ENCODE data around the gene NTRK1. TPM values are rescaled to one million over a fixed set of nuclear protein-coding genes. Genes with fewer than 3 reads are reported as not detected.

The NTRK1 gene
- total RNA-seq: 0.69 TPM
- long read RNA-seq, partial matches to known transcripts: 0 of 2 reads
- long read RNA-seq, other reads (novel, unspliced or antisense): 2 of 2 reads

DNA sequence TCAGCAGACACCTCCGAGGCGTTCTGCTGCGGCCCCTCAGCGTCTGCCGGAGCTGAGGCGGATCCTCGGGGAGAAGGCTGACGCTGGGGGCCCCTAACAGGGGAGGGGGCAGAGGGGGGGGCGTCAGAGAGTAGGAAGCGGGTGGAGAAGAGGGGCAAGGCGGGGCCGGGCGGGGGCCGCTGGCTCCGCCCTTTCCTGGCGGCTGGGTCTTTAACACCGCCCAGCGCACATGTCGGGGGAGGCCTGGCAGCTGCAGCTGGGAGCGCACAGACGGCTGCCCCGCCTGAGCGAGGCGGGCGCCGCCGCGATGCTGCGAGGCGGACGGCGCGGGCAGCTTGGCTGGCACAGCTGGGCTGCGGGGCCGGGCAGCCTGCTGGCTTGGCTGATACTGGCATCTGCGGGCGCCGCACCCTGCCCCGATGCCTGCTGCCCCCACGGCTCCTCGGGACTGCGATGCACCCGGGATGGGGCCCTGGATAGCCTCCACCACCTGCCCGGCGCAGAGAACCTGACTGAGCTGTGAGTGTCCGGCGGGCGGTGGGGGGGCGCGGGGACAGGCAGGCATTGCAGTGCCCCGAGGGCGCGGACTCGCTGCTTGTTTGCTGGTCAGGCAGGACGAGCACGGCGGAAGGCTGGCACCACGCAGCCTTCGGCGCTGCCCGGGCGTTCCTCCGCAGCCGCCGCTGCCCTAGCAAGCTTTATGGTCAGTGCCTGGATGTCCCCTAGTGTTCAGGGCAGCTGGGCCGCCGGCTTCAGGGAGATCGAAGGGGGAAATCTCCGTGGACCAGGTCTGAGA is at the start of gene NTRK1:
TSS of gene NTRK1 (plus strand) at position 238 of the 796 bp plus-strand sequence. CDS start at position 308, 70 bp downstream.
- DNase-seq: peak; percentile 67
- ATAC-seq: peak; percentile 52
- intact Hi-C loops (cut with micrococcal nuclease): no loop called here

DNA sequence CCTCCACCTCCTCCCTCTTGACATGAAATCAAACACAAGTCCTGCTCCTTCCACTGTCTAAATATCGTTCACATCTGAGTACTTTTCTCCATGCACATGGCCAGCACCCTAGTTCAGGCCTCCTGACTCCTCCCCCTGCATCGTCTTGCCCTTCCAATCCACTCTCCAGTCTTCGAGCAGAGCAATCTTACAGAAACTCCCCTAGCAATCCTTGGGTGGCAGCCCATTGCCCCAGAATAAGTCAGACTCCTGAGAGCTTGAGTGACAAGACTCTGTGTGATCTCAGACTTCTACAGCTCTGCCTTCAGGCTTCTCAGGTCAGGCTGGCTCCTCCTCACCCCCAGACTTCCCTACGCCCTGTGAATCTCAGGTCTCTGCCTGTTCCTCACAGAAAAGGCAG is 49.5 kb upstream of the NTRK1 start:
- intact Hi-C loops (cut with micrococcal nuclease): no loop called here
- DNase-seq (no peak), ATAC-seq (no peak)

DNA sequence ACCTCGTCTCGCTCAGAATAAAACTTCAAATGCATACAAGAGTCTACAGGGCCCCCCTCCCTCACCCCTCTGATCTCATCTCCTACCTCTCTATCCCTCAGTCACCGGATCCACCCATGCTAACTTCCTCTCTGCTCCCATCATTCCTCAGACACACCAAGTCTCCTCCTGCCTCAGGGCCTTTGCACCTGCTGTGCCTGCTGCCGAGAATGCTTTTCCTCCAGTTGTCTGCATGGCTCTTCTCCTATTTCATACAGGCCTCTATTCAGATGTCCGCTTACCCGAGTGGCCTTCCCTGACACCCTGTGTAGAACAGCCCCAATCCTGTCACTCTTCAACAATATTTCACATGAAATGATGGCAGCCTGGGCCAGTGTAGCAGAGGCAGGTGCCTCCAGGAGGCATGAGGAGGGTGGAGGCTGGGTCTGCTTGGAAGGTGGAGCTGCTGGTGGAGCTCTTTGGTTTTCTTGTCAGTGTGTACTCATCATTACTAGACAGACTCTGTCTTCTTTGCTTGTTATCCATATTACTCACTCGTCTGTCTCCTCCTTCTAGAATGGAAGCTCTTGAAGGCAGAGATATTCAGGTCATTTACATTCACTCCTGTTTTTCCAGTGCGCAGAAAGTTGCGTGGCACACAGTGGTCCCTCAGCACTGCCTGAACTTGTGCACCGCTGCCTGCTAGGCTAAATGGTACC is 48.2 kb upstream of the NTRK1 start:
- intact Hi-C loops (cut with micrococcal nuclease): no loop called here

DNA sequence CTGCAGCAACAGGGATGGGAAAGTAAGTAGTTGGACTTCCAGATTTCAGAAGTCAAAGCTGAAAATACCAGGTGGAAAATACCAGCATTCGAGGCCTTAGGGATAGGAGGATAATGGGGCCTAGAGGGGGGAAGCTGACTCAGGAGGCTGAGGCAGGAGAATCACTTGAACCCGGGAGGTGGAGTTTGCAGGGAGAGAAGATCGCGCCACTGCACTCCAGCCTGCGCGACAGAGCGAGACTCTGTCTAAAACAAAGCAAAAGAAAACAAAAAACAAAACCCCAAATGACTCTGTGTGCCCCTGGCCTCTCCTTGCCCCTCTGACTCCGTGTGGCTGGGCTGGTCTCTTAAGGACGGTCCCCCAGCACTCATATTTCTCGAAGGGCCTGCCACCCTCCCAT is 47.4 kb upstream of the NTRK1 start:
- DNase-seq (no peak), ATAC-seq (no peak)
- intact Hi-C loops (cut with micrococcal nuclease): no loop called here

More for the DNA sequence above, 48.2 kb upstream of the NTRK1 start:
- ATAC-seq: no peak
- DNase-seq: no peak

DNA sequence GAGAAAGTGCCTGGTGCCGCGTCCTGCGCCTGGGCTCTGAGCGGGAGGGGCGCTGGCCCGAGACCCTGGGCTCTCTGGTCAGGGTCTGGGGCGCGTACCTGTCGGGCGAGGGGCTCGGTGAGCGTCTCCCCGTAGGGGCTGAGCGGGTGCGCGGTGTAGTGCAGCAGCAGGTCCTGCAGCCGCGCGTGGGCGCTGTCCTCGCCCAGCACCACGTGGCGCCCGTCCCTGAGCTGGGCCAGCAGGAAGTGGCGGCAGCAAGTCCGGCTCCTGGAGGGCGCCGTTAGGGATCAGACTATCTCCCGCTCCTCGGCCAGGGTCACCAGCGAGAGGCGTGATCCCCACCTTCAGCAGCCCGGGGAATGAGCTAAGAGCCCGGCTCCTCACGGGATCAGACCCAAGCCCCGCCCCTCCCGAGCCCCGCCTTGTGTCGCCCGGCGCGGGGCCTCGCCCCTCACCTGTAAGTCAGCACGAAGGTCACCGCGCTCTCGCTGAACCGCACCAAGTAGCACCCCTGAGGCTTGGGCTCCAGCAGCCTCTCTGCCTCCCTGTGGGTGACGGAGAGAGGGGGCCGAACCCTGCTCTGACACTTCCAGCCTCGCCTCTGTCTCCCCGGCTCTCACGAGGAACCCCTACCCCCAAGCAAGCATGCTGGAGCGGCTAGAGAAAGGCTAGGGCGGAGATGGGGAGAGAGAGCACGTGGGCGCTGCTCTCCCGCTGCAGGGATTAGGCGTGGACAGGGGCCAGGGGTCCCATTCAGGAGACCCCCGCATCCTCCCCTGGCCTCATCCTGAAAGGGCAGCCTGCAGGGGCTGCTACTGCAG is 46.7 kb upstream of the NTRK1 start:
- peak; percentile 81 for DNase-seq
- ATAC-seq: peak; percentile 61
- intact Hi-C loops (cut with micrococcal nuclease): no loop called here

DNA sequence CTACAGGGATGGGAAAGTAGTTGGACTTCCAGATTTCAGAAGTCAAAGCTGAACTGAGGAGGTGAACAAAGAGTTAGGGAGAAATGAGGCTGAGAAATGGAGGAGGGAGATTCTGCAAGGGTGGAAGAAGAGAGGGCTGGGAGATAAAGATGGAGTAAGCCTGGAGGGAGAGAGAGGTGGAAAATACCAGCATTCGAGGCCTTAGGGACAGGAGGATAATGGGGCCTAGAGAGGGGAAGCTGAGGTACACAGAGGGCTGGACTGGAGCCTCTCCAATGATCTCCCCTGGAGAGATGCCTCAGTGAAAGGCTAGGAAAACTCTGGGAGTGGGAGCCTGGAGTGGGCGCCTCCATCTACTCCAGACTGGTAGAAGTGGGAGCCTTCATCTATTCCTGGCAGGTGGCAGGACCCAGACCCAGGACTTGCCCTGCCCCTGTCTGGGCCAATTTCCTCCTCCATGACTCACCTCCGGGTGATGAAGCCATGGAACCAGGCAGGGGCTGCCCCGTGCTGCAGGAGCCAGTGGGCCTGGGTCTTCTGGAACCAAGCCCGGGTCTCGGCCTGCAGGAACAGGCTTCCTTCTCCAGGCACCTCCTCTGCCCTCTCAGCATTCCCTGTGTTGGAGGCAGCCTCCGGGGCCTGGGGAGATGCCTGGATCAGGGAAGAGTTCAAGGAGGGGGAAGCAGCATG is 45.9 kb upstream of the NTRK1 start:
- peak; percentile 33 for DNase-seq
- intact Hi-C loops (cut with micrococcal nuclease): no loop called here
- no peak for ATAC-seq

DNA sequence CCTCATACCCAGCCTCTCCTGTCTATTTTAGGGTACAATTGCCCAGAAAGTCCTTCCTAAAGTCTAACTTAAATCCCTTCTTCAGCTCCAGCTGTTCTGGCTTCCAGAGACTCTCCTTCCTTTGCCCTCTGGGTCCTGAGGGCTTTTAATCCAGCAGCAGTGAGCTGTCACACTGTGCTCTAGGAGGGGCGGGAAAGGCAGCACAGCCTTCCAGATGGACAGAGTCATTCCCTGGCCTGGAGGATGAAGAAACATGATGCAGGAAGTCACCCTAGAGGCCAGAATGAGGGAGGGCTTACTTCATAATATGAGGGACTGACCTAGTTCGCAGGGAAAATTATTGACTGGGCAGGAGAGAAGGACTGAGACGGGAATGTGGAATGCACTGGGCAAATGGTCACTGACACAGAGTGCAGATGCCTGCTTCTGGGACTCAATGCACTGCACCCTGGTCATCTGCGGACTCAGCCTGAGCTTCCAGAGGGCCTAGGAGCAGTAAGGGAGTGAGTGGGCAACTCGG is 45.3 kb upstream of the NTRK1 start:
- DNase-seq (peak; percentile 68), ATAC-seq (peak; percentile 91)
- intact Hi-C loops (cut with micrococcal nuclease): no loop called here

DNA sequence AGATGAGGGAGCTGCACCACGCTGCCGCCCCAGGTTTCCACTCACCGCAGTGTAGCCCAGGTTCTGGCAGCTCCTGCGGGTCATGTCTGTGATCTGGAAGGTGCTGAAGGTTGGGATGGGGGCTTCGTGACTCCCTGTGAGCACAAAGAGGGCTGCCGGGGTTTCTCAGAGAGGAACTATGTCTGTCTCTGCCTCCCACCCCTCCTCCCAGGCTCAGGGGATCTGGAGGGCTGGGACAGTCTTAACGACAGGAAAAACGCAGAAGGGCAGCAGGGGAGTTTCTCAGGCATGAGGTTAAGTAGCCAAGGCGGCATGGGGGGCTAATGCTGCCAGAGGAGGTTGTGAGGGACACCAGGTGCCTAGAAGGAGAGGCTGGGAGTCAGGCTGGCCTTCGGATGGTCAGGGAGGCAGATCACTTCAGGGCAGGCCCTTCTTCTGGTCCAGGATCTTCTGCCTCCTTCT is 44.7 kb upstream of the NTRK1 start:
- intact Hi-C loops (cut with micrococcal nuclease): no loop called here
- DNase-seq (no peak), ATAC-seq (peak; percentile 5)

DNA sequence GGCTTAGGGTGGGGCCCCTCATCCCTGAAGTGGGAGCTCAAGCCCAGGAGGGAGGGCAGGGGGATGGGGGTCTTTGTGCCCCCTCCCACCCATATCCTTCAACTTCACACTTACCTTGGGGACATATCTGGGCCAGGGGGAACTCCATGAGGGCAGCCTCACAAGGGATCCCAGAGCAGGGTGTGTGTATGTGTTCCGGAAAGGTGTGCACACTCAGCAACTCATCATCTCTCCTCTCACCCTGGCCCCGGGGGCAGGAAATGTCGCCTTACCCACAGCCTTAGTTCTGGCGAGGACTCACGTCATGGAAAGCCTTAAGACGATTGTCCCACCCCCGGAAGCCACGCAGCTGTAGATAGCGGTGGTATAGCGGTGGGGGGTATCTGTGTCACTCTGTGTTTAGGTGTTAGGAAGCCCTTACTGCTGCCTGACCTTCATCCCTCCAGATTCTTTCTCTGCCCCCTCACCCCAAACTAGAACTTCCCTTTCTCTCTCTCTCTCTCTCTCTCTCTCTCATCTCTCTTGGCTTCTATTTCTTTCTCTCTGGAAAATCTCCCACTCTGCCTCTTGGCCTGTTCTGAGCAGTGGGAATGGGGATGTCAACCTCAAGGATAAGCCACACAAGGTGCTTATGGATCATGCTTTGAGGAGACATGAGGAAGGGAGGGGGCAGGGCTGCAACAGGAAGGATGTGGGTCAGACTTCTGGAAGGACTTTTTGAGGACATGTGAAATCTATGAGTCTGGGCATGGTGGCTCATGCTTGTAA is 43.9 kb upstream of the NTRK1 start, which contains the start of gene SH2D2A:
TSS of gene SH2D2A (minus strand) at position 288 of the 768 bp plus-strand sequence. CDS start at position 148, 140 bp downstream.
- ATAC-seq (peak; percentile 47), DNase-seq (peak; percentile 64)
- intact Hi-C loops (cut with micrococcal nuclease): no loop called here

DNA sequence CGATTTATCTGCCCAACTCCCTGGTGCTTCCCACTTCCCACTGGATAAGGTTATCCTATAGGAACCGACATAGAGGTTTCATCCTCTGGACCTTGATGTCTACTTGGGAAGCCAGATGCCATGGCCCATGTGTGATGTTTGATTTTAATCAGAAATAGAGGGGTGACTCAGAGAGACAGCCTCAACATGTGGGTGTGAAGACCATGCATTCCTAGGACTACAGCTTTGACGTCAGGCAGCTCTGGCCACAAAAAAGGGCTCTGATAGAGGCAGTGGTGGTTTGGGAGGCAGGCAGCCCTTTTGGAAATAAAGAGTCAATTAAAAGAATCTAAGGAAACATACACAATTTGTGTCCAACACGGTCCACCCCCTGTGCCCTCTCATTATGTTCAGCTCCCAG is 38.9 kb upstream of the NTRK1 start:
- intact Hi-C loops (cut with micrococcal nuclease): no loop called here
- DNase-seq (no peak), ATAC-seq (no peak)

DNA sequence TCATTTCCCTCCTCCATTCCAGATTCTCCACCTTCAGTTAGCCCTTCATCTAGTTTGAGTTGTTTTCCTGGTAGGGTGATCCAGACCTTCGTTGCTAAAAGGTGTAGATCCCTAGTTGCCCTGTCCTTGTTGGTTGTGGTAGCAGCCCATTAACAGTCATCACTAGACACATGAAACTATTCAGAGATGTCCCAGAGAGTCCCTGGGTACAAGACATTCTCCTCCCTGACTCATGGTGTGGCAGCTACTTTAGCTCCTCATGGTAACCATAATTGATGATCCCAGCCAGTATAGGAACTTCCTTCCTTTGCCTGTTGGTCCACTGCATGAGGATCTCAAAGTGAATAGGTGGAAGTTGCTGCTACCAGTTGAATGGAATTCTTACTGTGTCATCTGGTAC is 38.0 kb upstream of the NTRK1 start:
- DNase-seq: no peak
- intact Hi-C loops (cut with micrococcal nuclease): no loop called here

DNA sequence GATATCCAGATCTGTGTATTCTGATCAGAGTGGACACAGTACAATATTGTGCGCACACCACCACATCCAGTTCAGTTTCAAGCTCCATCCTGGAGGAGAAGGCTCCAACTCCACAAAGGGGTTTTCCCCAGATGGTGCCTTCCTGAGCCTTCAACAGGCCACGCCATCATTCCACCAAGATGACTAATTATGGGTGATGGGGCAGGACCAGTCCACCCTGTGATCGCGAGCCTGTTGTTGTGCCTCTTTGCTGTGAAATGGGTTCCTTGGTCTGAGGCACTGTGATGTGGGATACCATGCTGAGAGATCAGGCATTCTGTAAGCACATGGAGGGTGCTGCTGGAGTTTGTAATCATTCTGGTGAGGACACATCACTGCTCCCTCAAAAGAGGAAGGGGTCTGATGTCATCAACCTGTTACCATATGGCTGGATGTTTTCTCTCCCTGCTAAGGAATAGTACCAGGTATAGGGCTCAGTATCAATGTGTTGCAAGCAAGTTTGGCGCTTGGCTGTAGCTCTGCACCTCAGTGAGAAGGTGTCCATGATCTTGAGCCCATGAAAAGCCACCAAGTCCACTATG is 37.4 kb upstream of the NTRK1 start:
- DNase-seq: no peak
- no peak for ATAC-seq
- intact Hi-C loops (cut with micrococcal nuclease): no loop called here

More for the DNA sequence above, 38.0 kb upstream of the NTRK1 start:
- no peak for ATAC-seq

DNA sequence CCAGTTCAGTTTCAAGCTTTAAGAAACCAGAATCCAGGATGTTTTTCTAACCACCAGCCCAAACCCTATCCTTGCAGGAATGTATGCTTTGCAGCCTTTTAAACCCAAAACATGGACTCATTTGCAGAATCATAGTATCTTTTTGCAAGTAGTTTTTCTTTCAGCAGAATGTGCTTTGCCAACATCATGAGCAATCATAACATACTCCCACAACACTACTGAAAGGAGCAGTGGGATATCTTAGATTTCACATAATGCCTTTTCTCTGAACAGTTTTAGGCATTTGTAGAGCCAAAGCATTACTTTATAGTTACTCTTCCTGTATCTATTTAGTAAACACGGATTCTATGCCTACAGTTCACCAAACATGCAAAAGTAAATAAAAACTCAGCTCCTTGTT is 34.0 kb upstream of the NTRK1 start:
- no peak for ATAC-seq
- no peak for DNase-seq
- intact Hi-C loops (cut with micrococcal nuclease): no loop called here

DNA sequence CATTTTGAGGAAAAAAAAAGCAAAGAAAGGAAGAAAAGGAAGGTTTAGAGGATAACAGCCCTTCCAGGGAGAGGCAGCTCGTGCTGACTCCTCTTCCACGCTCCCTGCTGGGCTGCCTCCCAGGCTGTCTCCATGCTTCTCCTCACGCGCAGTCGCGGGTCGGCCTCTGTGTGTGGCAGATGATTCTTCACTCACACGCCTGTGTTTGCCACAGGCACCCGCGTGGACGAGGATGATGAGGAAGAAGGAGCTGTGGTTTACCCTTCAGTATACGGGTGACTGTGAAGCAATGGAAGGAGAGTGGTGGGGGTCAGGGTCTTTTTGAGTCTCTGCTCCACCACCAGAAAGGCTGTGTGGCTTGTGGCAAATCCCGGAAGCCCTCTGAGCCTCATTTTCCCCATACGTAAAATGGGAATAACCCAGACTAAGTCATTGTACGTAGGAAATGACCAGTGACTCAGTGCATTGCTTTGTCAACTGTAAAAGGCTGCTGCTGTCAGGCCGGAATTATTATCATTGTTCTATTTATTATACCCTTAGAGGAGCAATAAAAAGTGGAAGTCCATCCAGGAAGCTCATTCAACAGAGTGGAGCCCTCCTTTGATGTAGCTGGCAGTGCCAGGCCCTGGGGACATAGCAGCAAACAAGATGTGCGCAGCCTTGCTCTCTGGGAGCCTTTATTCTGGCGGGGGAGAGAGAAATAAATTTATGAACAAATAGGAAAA is 32.1 kb upstream of the NTRK1 start:
- no peak for DNase-seq
- no peak for ATAC-seq
- intact Hi-C loops (cut with micrococcal nuclease): no loop called here

DNA sequence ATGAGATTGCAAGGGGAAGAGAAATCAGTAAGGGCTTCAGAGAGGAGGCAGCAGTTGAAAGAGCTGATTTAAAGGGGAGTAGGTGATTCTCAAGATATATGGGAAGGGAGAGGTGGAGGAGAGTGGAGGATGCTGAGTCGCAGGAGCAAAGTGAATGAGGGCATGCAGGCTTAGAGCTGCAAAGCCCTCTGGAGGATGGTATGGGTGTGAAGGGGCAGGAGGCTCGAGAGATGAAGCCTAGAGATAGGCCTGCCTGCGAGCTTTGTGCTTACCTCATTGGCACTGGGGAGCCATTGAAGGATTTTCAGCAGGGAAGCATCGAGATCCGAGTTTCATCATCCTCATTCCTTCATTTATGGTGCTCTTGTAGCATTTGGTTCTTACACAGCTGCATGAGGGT is 28.2 kb upstream of the NTRK1 start:
- DNase-seq (no peak), ATAC-seq (no peak)
- intact Hi-C loops (cut with micrococcal nuclease): no loop called here

DNA sequence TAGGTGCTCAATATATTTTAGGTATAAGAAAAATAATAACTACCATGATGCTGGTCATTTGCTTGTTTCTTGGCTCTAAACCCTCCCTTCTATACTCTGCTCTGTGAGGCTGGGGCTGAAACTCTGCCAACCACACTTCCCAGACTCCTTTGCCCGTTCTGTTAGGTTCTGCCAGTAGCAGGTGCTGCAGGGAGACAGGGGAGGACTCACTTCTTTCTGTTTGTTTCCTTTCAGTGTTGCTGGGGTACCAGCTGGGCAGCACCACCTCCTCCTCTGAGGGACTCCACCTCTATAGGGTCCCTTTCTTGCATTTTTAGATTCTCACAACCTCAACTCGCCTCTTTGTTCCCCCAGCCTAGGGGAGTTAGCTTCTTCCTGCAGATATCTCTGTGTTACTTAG is 27.1 kb upstream of the NTRK1 start:
- ATAC-seq: peak; percentile 67
- no peak for DNase-seq
- intact Hi-C loops (cut with micrococcal nuclease): no loop called here

DNA sequence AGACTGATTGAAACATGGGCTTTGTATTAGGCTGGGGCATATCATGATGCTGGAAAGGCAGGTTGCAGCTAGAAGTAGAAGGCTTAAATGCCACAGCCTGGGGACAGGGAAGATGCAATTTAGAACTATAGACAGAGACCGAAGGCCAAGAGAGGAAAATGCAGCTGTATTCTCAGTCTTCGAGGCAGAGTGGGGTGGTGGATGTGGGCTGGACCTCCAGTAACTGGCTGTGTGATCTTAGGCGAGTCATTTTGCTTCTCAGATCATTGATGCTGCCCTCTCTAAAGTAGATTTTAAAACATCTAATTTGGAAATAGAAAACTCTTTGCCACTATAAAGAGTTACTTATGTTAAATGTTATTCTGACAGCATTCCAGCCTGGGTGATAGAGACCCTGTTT is 26.3 kb upstream of the NTRK1 start:
- no peak for ATAC-seq
- DNase-seq: no peak
- intact Hi-C loops (cut with micrococcal nuclease): no loop called here
